ENCODE results near the gene FAAP24.
"Not testable (repeated sequence)": the region's sequence is repeated elsewhere in the genome, so short reads cannot be mapped to it uniquely, and the experiment has no call there.

Gene FAAP24

GRCh38 chr19:32982488-32982887, 10.4 kb downstream of the FAAP24 start:
- not testable (repeated sequence) for H3K4me1 Mint-ChIP-seq, H3K9me3 Mint-ChIP-seq, H3K27me3 Mint-ChIP-seq, H3K36me3 Mint-ChIP-seq, H3K4me3 Mint-ChIP-seq
- H3K27ac Mint-ChIP-seq, result peak overlapping the region; percentile 68

GRCh38 chr19:32988254-32988653, 16.2 kb downstream of the FAAP24 start:
- H3K27me3 Mint-ChIP-seq, H3K4me1 Mint-ChIP-seq, H3K4me3 Mint-ChIP-seq, H3K9me3 Mint-ChIP-seq, H3K36me3 Mint-ChIP-seq, H3K27ac Mint-ChIP-seq: not testable (repeated sequence)

- Mint-ChIP-seq H3K36me3 (no peaks in the 10 kb centered on the region), H3K9me3 (no peaks in the 10 kb centered on the region), H3K4me3 (no peak overlapping the region), H3K27me3 (no peaks in the 10 kb centered on the region), H3K4me1 (peaks cover 6% of the 10 kb centered on the region), H3K27ac (no peak overlapping the region)
Observed at GRCh38 chr19:32988724-32989123, 16.7 kb downstream of the FAAP24 start.

- H3K27ac Mint-ChIP-seq, H3K27me3 Mint-ChIP-seq, H3K4me3 Mint-ChIP-seq, H3K36me3 Mint-ChIP-seq, H3K9me3 Mint-ChIP-seq: not testable (repeated sequence)
- H3K4me1 Mint-ChIP-seq, result peaks cover 14% of the 10 kb centered on the region
Observed at GRCh38 chr19:32995966-32996365, 23.9 kb downstream of the FAAP24 start.

- H3K27me3 Mint-ChIP-seq, H3K4me1 Mint-ChIP-seq, H3K4me3 Mint-ChIP-seq, H3K36me3 Mint-ChIP-seq, H3K9me3 Mint-ChIP-seq, H3K27ac Mint-ChIP-seq: not testable (repeated sequence)
Observed at GRCh38 chr19:32997061-32997464, 25.0 kb downstream of the FAAP24 start.

- Mint-ChIP-seq H3K36me3 (peaks cover 2% of the 10 kb centered on the region), H3K27ac (no peak overlapping the region), H3K27me3 (no peaks in the 10 kb centered on the region), H3K4me3 (no peak overlapping the region), H3K4me1 (peaks cover 8% of the 10 kb centered on the region), H3K9me3 (no peaks in the 10 kb centered on the region)
Observed at GRCh38 chr19:32997716-32998355, 25.8 kb downstream of the FAAP24 start.

- H3K4me1 Mint-ChIP-seq, result peaks cover 8% of the 10 kb centered on the region
- peaks cover 1% of the 10 kb centered on the region for H3K27me3 Mint-ChIP-seq
- peaks cover 3% of the 10 kb centered on the region for H3K36me3 Mint-ChIP-seq
- H3K27ac Mint-ChIP-seq, result no peak overlapping the region
- no peaks in the 10 kb centered on the region for H3K9me3 Mint-ChIP-seq
- H3K4me3 Mint-ChIP-seq, result no peak overlapping the region
Observed at GRCh38 chr19:32998722-32999121, 26.7 kb downstream of the FAAP24 start.

- Mint-ChIP-seq H3K27me3 (peaks cover 3% of the 10 kb centered on the region), H3K27ac (peak overlapping the region; percentile 77), H3K4me3 (peak overlapping the region; percentile 57)
Observed at GRCh38 chr19:33000510-33000909, 28.5 kb downstream of the FAAP24 start.

GRCh38 chr19:33000910-33001309, 28.9 kb downstream of the FAAP24 start:
- H3K36me3 Mint-ChIP-seq, result peaks cover 3% of the 10 kb centered on the region
- H3K4me3 Mint-ChIP-seq, result no peak overlapping the region
- H3K9me3 Mint-ChIP-seq, result no peaks in the 10 kb centered on the region
- no peak overlapping the region for H3K27ac Mint-ChIP-seq
- peaks cover 8% of the 10 kb centered on the region for H3K4me1 Mint-ChIP-seq
- H3K27me3 Mint-ChIP-seq, result peaks cover 3% of the 10 kb centered on the region

More at GRCh38 chr19:33000510-33000909, 28.5 kb downstream of the FAAP24 start:
- Mint-ChIP-seq H3K36me3 (peaks cover 3% of the 10 kb centered on the region), H3K4me1 (peaks cover 8% of the 10 kb centered on the region), H3K9me3 (no peaks in the 10 kb centered on the region)

- not testable (repeated sequence) for H3K27me3 Mint-ChIP-seq, H3K4me3 Mint-ChIP-seq, H3K36me3 Mint-ChIP-seq, H3K9me3 Mint-ChIP-seq, H3K4me1 Mint-ChIP-seq, H3K27ac Mint-ChIP-seq
Observed at GRCh38 chr19:33002126-33002865, 30.3 kb downstream of the FAAP24 start.

- not testable (repeated sequence) for H3K27ac Mint-ChIP-seq, H3K9me3 Mint-ChIP-seq, H3K27me3 Mint-ChIP-seq, H3K36me3 Mint-ChIP-seq, H3K4me1 Mint-ChIP-seq, H3K4me3 Mint-ChIP-seq
Observed at GRCh38 chr19:33003424-33004024, 31.5 kb downstream of the FAAP24 start.

- Mint-ChIP-seq H3K27me3 (peaks cover 3% of the 10 kb centered on the region), H3K27ac (no peak overlapping the region), H3K36me3 (peaks cover 1% of the 10 kb centered on the region), H3K9me3 (no peaks in the 10 kb centered on the region), H3K4me1 (peaks cover 6% of the 10 kb centered on the region), H3K4me3 (no peak overlapping the region)
Observed at GRCh38 chr19:33005440-33005839, 33.4 kb downstream of the FAAP24 start.

- Mint-ChIP-seq H3K4me1 (no peaks in the 10 kb centered on the region), H3K4me3 (no peak overlapping the region), H3K27me3 (peaks cover 1% of the 10 kb centered on the region), H3K27ac (no peak overlapping the region), H3K36me3 (no peaks in the 10 kb centered on the region), H3K9me3 (no peaks in the 10 kb centered on the region)
Observed at GRCh38 chr19:33008738-33009137, 36.7 kb downstream of the FAAP24 start.

- not testable (repeated sequence) for H3K27ac Mint-ChIP-seq
Observed at GRCh38 chr19:33010891-33011290, 38.8 kb downstream of the FAAP24 start.

GRCh38 chr19:33022472-33023116, 50.6 kb downstream of the FAAP24 start:
- no peaks in the 10 kb centered on the region for H3K27me3 Mint-ChIP-seq
- H3K9me3 Mint-ChIP-seq, result peaks cover under 1% of the 10 kb centered on the region
- no peak overlapping the region for H3K27ac Mint-ChIP-seq
- no peak overlapping the region for H3K4me3 Mint-ChIP-seq
- H3K4me1 Mint-ChIP-seq, result no peaks in the 10 kb centered on the region
- H3K36me3 Mint-ChIP-seq, result no peaks in the 10 kb centered on the region

More at GRCh38 chr19:33010891-33011290, 38.8 kb downstream of the FAAP24 start:
- not testable (repeated sequence) for H3K36me3 Mint-ChIP-seq, H3K9me3 Mint-ChIP-seq, H3K4me3 Mint-ChIP-seq, H3K4me1 Mint-ChIP-seq, H3K27me3 Mint-ChIP-seq

GRCh38 chr19:33024398-33024797, 52.4 kb downstream of the FAAP24 start:
- H3K27me3 Mint-ChIP-seq, result no peaks in the 10 kb centered on the region
- H3K4me1 Mint-ChIP-seq, result no peaks in the 10 kb centered on the region
- no peak overlapping the region for H3K27ac Mint-ChIP-seq
- peaks cover 3% of the 10 kb centered on the region for H3K36me3 Mint-ChIP-seq
- H3K4me3 Mint-ChIP-seq, result no peak overlapping the region
- peaks cover 10% of the 10 kb centered on the region for H3K9me3 Mint-ChIP-seq
